Rectal smooth muscle tissue (tissue), 1 donor: ENCODE results near the gene OSBPL7.

Source experiments
- H3K27ac ChIP-seq: one replicate; pipeline ENCODE4 v1.7.0; 2013; ENCODE audit warnings: low read depth, low read length, inconsistent platforms
- H3K27me3 ChIP-seq: one replicate; pipeline ENCODE4 v1.7.0; 2013; ENCODE audit warnings: low read length; ENCODE audit not compliant: control insufficient read depth, insufficient read depth
- H3K36me3 ChIP-seq: one replicate; pipeline ENCODE4 v1.7.0; 2013; ENCODE audit warnings: low read length; ENCODE audit not compliant: control insufficient read depth, insufficient read depth
- H3K4me1 ChIP-seq: one replicate; pipeline ENCODE4 v1.7.0; 2013; ENCODE audit warnings: low read length; ENCODE audit not compliant: control insufficient read depth, insufficient read depth
- H3K4me3 ChIP-seq: one replicate; pipeline ENCODE4 v1.7.0; 2013; ENCODE audit warnings: low read length
- H3K9ac ChIP-seq: one replicate; pipeline ENCODE4 v1.7.0; 2013; ENCODE audit warnings: low read length

Gene OSBPL7

GRCh38 chr17:47844227-47844626, 22.6 kb upstream of the OSBPL7 start:
- H3K36me3 ChIP-seq: no peaks in the 10 kb centered on the region
- H3K4me1 ChIP-seq: peaks cover 4% of the 10 kb centered on the region
- H3K27ac ChIP-seq: no peak overlapping the region
- no peak overlapping the region for H3K9ac ChIP-seq
- peaks cover 12% of the 10 kb centered on the region for H3K27me3 ChIP-seq
- H3K4me3 ChIP-seq: no peak overlapping the region

DNA sequence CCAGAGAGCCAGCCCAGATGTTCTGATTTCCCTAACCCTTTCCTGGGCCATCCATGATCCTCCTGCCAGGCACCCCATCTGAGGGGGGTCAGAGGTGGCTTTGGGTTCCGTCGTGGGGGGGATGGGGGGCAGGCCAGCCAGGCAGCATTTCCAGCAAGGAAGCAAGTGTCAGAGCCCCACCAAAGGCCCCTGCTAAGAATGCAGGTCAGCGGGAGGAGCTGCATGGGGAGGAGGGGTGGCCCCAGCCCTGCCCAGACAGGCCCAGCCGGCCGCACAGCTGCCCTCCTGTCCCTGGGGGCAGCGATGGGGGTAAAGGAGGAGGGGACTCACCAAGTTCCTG, 21.8 kb upstream of the OSBPL7 start:
- Histone ChIP-seq H3K4me3 (no peak overlapping the region), H3K27ac (no peak overlapping the region), H3K27me3 (peaks cover 12% of the 10 kb centered on the region), H3K36me3 (no peaks in the 10 kb centered on the region), H3K9ac (no peak overlapping the region), H3K4me1 (peaks cover 4% of the 10 kb centered on the region)

- Histone ChIP-seq H3K27ac (peak overlapping the region; percentile 63), H3K9ac (no peak overlapping the region), H3K27me3 (peaks cover 5% of the 10 kb centered on the region), H3K4me1 (peaks cover 4% of the 10 kb centered on the region), H3K36me3 (peaks cover 3% of the 10 kb centered on the region), H3K4me3 (peak overlapping the region; percentile 91)
Observed at GRCh38 chr17:47841488-47842291, 20.1 kb upstream of the OSBPL7 start.

DNA sequence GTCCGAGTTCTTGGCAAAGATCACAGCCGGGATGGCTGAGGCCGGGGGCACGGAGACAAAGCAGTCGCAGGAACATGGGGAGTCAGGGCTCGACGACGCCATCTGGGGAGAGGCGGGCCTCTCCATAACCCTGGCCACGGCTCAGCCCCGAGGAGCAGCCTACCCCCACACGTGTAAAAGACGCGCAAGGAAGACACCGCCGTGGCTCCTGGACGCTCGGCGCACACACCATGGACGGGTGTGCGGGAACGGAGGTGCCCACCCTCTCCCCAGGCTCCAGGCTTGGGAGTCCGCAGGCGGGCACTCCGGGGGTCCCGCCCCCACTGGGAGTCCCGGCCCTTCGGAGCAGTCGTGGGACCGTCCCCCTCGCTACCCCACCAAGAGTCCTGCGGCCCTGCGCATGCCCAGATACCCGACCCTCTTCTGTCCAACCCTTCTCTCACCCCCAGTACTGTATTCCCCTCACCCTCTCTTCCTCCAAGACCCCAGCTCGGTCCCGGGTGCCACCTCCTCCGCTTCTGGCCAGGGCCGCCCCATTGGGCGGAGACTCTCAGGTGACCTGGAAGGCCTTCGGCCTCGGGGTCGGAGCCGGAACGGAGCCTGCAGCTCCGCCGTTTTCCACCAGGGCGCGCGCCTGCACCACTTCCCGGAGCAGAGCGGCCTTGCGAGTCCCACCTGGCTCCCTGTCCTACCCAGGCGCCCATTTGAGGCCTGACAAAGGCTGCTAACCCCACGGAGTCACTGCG, 19.3 kb upstream of the OSBPL7 start, which contains the start of gene SCRN2:
SCRN2 (minus strand) TSS at position 532 of the 746 bp plus-strand sequence; CDS start at position 102, 430 bp downstream.
- peaks cover 4% of the 10 kb centered on the region for H3K4me1 ChIP-seq
- peak within 1 kb of the TSS; percentile 80 for H3K9ac ChIP-seq
- H3K4me3 ChIP-seq: peak within 1 kb of the TSS; percentile 91
- H3K36me3 ChIP-seq: peaks cover 8% of the 10 kb centered on the region
- peak within 1 kb of the TSS; percentile 63 for H3K27ac ChIP-seq
- H3K27me3 ChIP-seq: peaks cover 5% of the 10 kb centered on the region

- no peak overlapping the region for H3K27ac ChIP-seq
- H3K27me3 ChIP-seq: peaks cover 1% of the 10 kb centered on the region
- peak overlapping the region; percentile 80 for H3K9ac ChIP-seq
- peaks cover 4% of the 10 kb centered on the region for H3K4me1 ChIP-seq
- peak overlapping the region; percentile 91 for H3K4me3 ChIP-seq
- peaks cover 9% of the 10 kb centered on the region for H3K36me3 ChIP-seq
Observed at GRCh38 chr17:47840001-47840741, 18.6 kb upstream of the OSBPL7 start.

- no peak overlapping the region for H3K27ac ChIP-seq
- H3K27me3 ChIP-seq: no peaks in the 10 kb centered on the region
- peaks cover 4% of the 10 kb centered on the region for H3K4me1 ChIP-seq
- peaks cover 9% of the 10 kb centered on the region for H3K36me3 ChIP-seq
- H3K9ac ChIP-seq: no peak overlapping the region
- H3K4me3 ChIP-seq: no peak overlapping the region
Observed at GRCh38 chr17:47839071-47839470, 17.5 kb upstream of the OSBPL7 start.

- Histone ChIP-seq H3K27me3 (no peaks in the 10 kb centered on the region), H3K4me1 (peaks cover 4% of the 10 kb centered on the region), H3K9ac (no peak overlapping the region), H3K27ac (no peak overlapping the region), H3K36me3 (peaks cover 9% of the 10 kb centered on the region), H3K4me3 (no peak overlapping the region)
Observed at GRCh38 chr17:47838636-47839035, 17.0 kb upstream of the OSBPL7 start.

DNA sequence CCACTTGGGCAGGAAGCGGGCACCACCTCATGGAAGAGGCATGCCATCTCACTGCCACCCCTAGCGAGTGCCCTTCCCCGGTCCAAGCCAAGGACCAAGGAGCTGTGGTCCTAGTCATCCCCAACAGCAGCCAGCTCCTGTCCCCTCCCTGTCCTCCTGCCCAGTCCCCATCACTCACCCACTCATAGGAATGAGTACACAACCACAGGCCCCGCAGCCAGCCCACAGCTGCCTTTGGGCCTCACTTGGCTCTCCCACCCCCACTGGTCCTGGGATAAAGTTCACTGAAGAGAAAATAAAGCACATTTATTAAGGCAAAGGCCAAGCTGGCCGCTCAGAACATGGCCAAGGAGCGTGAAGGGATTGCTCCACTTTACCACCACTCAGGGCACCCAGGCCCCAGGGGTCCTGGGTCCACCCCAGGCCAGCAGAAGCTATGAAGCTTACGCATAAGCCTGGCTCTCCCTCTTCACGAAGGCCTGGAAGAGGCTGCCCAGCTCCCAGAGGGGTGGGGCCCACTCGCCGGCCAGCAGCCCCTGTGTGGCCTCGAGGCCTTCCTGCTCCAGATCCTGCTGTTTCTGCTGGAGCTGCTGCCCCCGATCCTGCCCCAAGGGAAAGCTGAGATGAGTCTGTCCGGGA, 15.9 kb upstream of the OSBPL7 start:
- Histone ChIP-seq H3K9ac (no peak overlapping the region), H3K27ac (no peak overlapping the region), H3K27me3 (no peaks in the 10 kb centered on the region), H3K4me3 (no peak overlapping the region), H3K36me3 (peaks cover 9% of the 10 kb centered on the region), H3K4me1 (peaks cover 4% of the 10 kb centered on the region)

- Histone ChIP-seq H3K4me1 (peaks cover 9% of the 10 kb centered on the region), H3K27ac (no peak overlapping the region), H3K36me3 (peaks cover 9% of the 10 kb centered on the region), H3K9ac (no peak overlapping the region), H3K4me3 (no peak overlapping the region), H3K27me3 (no peaks in the 10 kb centered on the region)
Observed at GRCh38 chr17:47836601-47837000, 15.0 kb upstream of the OSBPL7 start.

- Histone ChIP-seq H3K36me3 (peaks cover 9% of the 10 kb centered on the region), H3K4me3 (no peak overlapping the region), H3K27ac (no peak overlapping the region), H3K4me1 (peaks cover 11% of the 10 kb centered on the region), H3K9ac (no peak overlapping the region), H3K27me3 (no peaks in the 10 kb centered on the region)
Observed at GRCh38 chr17:47834756-47835155, 13.2 kb upstream of the OSBPL7 start.

DNA sequence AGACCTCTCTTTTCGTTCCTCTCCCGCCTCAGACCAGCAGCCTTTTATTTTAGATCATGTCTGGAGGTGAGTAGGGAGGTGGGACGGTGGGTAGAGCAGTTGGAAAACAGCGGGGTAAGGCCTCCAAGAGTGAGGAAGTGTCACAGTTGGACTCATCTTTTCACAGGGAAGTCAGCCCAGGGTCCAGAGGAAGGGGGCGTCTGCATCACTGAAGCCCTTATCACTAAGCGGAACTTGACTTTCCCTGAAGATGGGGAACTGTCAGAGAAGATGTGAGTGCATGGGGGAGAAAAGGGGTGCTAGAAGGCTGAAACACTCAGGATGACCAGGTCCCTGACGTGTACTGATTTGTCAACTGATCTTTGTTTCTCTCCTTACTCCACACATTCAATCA, 10.3 kb upstream of the OSBPL7 start:
- Histone ChIP-seq H3K27ac (no peak overlapping the region), H3K4me1 (peaks cover 11% of the 10 kb centered on the region), H3K4me3 (peak overlapping the region; percentile 99), H3K27me3 (no peaks in the 10 kb centered on the region), H3K36me3 (peaks cover 9% of the 10 kb centered on the region), H3K9ac (peak overlapping the region; percentile 36)
